Transverse colon (tissue), 4 donors: ENCODE results near the gene TMEM151A. TPM values are rescaled to one million over a fixed set of nuclear protein-coding genes. Genes with fewer than 3 reads are reported as not detected.

ENCODE experiments used
- DNase-seq: peaks from one replicate; pipeline ENCODE4 v3.0.0-alpha.2; 2019
- H3K27ac ChIP-seq, 4 donors: fragments of 200-600 bp; sonication (generic); 2 replicates each; pipeline ENCODE4 v1.5.1; 2016 to 2018; ENCODE audit warnings: inconsistent platforms in 4 of 4
- H3K27me3 ChIP-seq: fragments of 200-600 bp; sonication (generic); 2 replicates; pipeline ENCODE4 v1.5.1; 2017; ENCODE audit warnings: inconsistent platforms
- H3K36me3 ChIP-seq, 4 donors: fragments of 200-600 bp; sonication (generic); 2 replicates each; pipeline ENCODE4 v1.5.1; 2017 to 2019; ENCODE audit warnings: inconsistent platforms in 4 of 4
- H3K4me1 ChIP-seq, 4 donors: fragments of 200-600 bp; sonication (generic); 2 replicates each; pipeline ENCODE4 v1.5.1; 2017 to 2020; ENCODE audit warnings: inconsistent platforms in 4 of 4
- H3K4me3 ChIP-seq, 4 donors: fragments of 200-600 bp; sonication (generic); 1 replicate in 1 of 4; 2 replicates in 3 of 4; pipeline versions ENCODE4 v1.5.1 to v1.6.1; 2017 to 2019; ENCODE audit warnings: inconsistent platforms in 4 of 4
- H3K9me3 ChIP-seq, 2 donors: fragments of 200-600 bp; sonication (generic); 2 replicates each; pipeline ENCODE4 v1.5.1; 2017 to 2019; ENCODE audit warnings: inconsistent platforms in 2 of 2
- CTCF ChIP-seq, 5 experiments: fragments of 200-600 bp in 3 of 5; fragments of 450-650 bp in 2 of 5; sonication (generic) in 3 of 5; IDR thresholded peaks; 1 replicate in 2 of 5; 2 replicates in 3 of 5; pipeline ENCODE4 v1.5.1; 2016 to 2017; ENCODE audit warnings: antibody characterized with exemption in 5 of 5, inconsistent platforms in 3 of 5, mild to moderate bottlenecking in 2 of 5, moderate library complexity in 1 of 5
- EP300 ChIP-seq: sonication (generic); formaldehyde crosslinking; IDR thresholded peaks from one replicate; pipeline ENCODE4 v1.6.1; 2017; ENCODE audit warnings: antibody characterized with exemption, low read depth
- POLR2A ChIP-seq: fragments of 450-650 bp; IDR thresholded peaks from one replicate; pipeline ENCODE4 v1.6.1; 2016; ENCODE audit warnings: antibody characterized with exemption, mild to moderate bottlenecking, moderate library complexity
- POLR2AphosphoS5 ChIP-seq, 3 donors: sonication (generic); formaldehyde crosslinking; IDR thresholded peaks; one replicate each; pipeline ENCODE4 v1.6.1; 2016; ENCODE audit warnings: antibody characterized with exemption in 3 of 3
- WGBS, 2 donors: methylation state at CpG; one replicate each; pipeline ENCODE4 v1.1.5; 2018; ENCODE audit warnings: low coverage in 1 of 2; 5-methylcytosine and 5-hydroxymethylcytosine counted together
- in situ Hi-C, 4 donors: fragments of 200-750 bp; cut with MboI; loops; one replicate each; pipeline versions ENCODE4 v1.15.0 to v1.15.1; 2017; ENCODE audit warnings: low sequenced_read_pairs in 3 of 4, low pct_ligation_motif_present in 1 of 4, low pct_unique_long_range_greater_than_20kb in 1 of 4
- intact Hi-C: fragments of 100-400 bp; cut with DNase I; formaldehyde crosslinking; loops from one replicate; pipeline ENCODE4 v1.15.1; 2023; ENCODE audit warnings: low total_unique reads
- total RNA-seq, 4 donors: library from RNA; depleted of rRNA; stranded (reverse); fragments of >200 nt; gene quantifications; one replicate each; pipeline ENCODE4 v1.1.0, GENCODE V29; 2016

TMEM151A gene
- total RNA-seq, 4 donors from 2014 or later = 0.55 to 0.75 TPM; not detected in 2

GRCh38 chr11:66293777-66294625 is 2.3 kb downstream of the TMEM151A start:
- intact Hi-C loops = no loop called here
- Histone ChIP-seq H3K27me3 (peaks cover 54% of the 10 kb centered on the region), H3K27ac (no peak overlapping the region), H3K36me3 (no peaks in the 10 kb centered on the region), H3K9me3 (no peaks in the 10 kb centered on the region), H3K4me1 (peaks cover 8 to 19% (median 16%) of the 10 kb centered on the region in 4 donors), H3K4me3 (no peak overlapping the region)
- TF ChIP-seq POLR2A = no peak
- no peak for TF ChIP-seq CTCF (IDR thresholded peaks at IDR 0.05)
- TF ChIP-seq POLR2AphosphoS5 (IDR thresholded peaks at IDR 0.05) = no peak
- no peak for TF ChIP-seq EP300
- DNase-seq = no peak
- 79% methylated on average over 20 of the region's 30 CpGs; no CpG with 5 or more reads in 1 of the 2 donors for WGBS, 2 donors
- in situ Hi-C loops = no loop called here

GRCh38 chr11:66294626-66295620 is 3.2 kb downstream of the TMEM151A start:
- 91% methylated on average over 92 of the region's 123 CpGs; no CpG with 5 or more reads in 1 of the 2 donors for WGBS, 2 donors
- Histone ChIP-seq H3K4me3 (no peak overlapping the region), H3K27me3 (peaks cover 54% of the 10 kb centered on the region), H3K36me3 (no peaks in the 10 kb centered on the region), H3K4me1 (peaks cover 6 to 15% (median 11%) of the 10 kb centered on the region in 4 donors), H3K27ac (no peak overlapping the region), H3K9me3 (no peaks in the 10 kb centered on the region)
- intact Hi-C loops = no loop called here
- in situ Hi-C loops = no loop called here
- TF ChIP-seq POLR2A (no peak), EP300 (no peak), CTCF (IDR thresholded peaks at IDR 0.05) (no peak), POLR2AphosphoS5 (IDR thresholded peaks at IDR 0.05) (no peak)
- no peak for DNase-seq

- no peak for TF ChIP-seq POLR2AphosphoS5 (IDR thresholded peaks at IDR 0.05)
- no peak for TF ChIP-seq POLR2A
- 53 to 69% methylated on average over 5 to 6 of the region's 8 CpGs for WGBS, 2 donors
- in situ Hi-C loops = no loop called here
- H3K4me1 ChIP-seq = no peaks in the 10 kb centered on the region
- H3K9me3 ChIP-seq = no peaks in the 10 kb centered on the region
- no peak overlapping the region for H3K27ac ChIP-seq
- H3K4me3 ChIP-seq = no peak overlapping the region
- H3K36me3 ChIP-seq = no peaks in the 10 kb centered on the region
- H3K27me3 ChIP-seq = peaks cover 35% of the 10 kb centered on the region
- no peak for DNase-seq
- intact Hi-C loops = no loop called here
Measured at GRCh38 chr11:66297610-66298009, 5.9 kb downstream of the TMEM151A start.

- H3K4me1 ChIP-seq = no peaks in the 10 kb centered on the region
- H3K9me3 ChIP-seq = no peaks in the 10 kb centered on the region
- no peak for DNase-seq
- no peak overlapping the region for H3K4me3 ChIP-seq
- no peak overlapping the region for H3K27ac ChIP-seq
- WGBS, 2 donors = 55 to 62% methylated on average over 2 to 3 of the region's 3 CpGs
- in situ Hi-C loops = no loop called here
- no peaks in the 10 kb centered on the region for H3K36me3 ChIP-seq
- intact Hi-C loops = no loop called here
- TF ChIP-seq POLR2A = no peak
- no peak for TF ChIP-seq CTCF (IDR thresholded peaks at IDR 0.05)
- no peak for TF ChIP-seq POLR2AphosphoS5 (IDR thresholded peaks at IDR 0.05)
- TF ChIP-seq EP300 = no peak
- peaks cover 19% of the 10 kb centered on the region for H3K27me3 ChIP-seq
Measured at GRCh38 chr11:66299186-66299585, 7.5 kb downstream of the TMEM151A start.
